ENCODE data around the gene TRAPPC2L.

DNA sequence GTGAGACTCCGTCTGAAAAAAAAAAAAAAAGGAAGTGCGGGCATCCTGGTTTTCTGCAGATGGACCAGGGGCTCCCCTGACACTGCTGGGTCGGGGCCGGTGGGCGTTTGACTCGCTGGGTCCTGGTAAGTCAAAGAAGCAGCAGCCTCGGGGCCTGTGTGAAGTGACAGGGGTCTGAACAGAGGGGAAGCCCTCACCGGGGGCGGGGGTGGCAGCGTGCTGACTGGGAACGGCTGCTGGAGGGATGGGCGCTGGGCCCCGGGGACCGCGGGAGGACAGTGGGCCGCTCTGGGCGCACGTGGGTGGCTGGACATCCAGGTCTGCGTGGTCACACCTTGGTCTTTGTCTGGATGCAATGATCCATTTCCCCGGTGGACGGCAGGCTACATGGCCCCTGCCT, 8.4 kb upstream of the TRAPPC2L start:
- TF ChIP-seq, protein P1, sequence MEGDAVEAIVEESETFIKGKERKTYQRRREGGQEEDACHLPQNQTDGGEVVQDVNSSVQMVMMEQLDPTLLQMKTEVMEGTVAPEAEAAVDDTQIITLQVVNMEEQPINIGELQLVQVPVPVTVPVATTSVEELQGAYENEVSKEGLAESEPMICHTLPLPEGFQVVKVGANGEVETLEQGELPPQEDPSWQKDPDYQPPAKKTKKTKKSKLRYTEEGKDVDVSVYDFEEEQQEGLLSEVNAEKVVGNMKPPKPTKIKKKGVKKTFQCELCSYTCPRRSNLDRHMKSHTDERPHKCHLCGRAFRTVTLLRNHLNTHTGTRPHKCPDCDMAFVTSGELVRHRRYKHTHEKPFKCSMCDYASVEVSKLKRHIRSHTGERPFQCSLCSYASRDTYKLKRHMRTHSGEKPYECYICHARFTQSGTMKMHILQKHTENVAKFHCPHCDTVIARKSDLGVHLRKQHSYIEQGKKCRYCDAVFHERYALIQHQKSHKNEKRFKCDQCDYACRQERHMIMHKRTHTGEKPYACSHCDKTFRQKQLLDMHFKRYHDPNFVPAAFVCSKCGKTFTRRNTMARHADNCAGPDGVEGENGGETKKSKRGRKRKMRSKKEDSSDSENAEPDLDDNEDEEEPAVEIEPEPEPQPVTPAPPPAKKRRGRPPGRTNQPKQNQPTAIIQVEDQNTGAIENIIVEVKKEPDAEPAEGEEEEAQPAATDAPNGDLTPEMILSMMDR (IDR thresholded peaks at IDR 0.05; ENCODE audit: poor library complexity) = no peak
- TF ChIP-seq EZH2phosphoT487 (IDR thresholded peaks at IDR 0.05; ENCODE audit: low read depth, severe bottlenecking, unreplicated experiment) = no peak

Data from hepatocyte (in vitro differentiated cells).